GM12891 (cell line): ENCODE measurements around the gene KIF19.

ENCODE experiments used
- POLR2A ChIP-seq: IDR thresholded peaks from 2 replicates; pipeline ENCODE4 v1.6.1; 2011; ENCODE audit warnings: low read depth, low read length, control low read depth
- POLR2AphosphoS5 ChIP-seq: IDR thresholded peaks from 2 replicates; pipeline ENCODE4 v1.6.1; 2011; ENCODE audit warnings: low read depth, low read length, control low read depth

DNA sequence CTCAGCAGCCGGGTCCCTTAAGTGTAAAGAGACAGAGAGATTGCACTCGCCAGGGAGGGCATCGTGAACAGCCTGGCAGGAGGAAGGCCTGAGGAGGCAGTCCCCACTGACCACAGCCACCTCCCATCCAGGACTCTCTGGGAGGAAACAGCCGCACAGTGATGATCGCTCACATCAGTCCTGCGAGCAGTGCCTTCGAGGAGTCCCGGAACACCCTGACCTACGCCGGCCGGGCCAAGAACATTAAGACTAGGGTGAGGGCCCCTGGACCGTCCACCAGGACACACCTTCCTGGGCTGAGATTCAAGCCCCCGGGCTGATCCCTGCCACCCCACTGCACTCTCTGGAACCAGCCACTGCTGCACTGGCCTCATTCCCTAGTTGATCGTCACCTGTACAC, 21.6 kb downstream of the KIF19 start:
- TF ChIP-seq POLR2A (no peak), POLR2AphosphoS5 (no peak)
